Duodenal mucosa (tissue), 2 donors: ENCODE data around the gene TMEM253.
A peak's percentile ranks its signal among the peaks of the same experiment; 100 is the strongest.

Experiments used
- H3K27ac ChIP-seq: one replicate; pipeline ENCODE4 v1.7.0; 2013; ENCODE audit warnings: low read depth, low read length
- H3K27me3 ChIP-seq, 2 donors: one replicate each; pipeline ENCODE4 v1.7.0; 2013; ENCODE audit warnings: low read length in 2 of 2, control low read depth in 1 of 2; ENCODE audit not compliant: insufficient read depth in 2 of 2, control insufficient read depth in 1 of 2
- H3K36me3 ChIP-seq, 2 donors: one replicate each; pipeline ENCODE4 v1.7.0; 2013; ENCODE audit warnings: low read length in 2 of 2, control low read depth in 1 of 2; ENCODE audit not compliant: insufficient read depth in 2 of 2, control insufficient read depth in 1 of 2
- H3K4me1 ChIP-seq, 2 donors: one replicate each; pipeline ENCODE4 v1.7.0; 2013; ENCODE audit warnings: low read length in 2 of 2, control low read depth in 1 of 2; ENCODE audit not compliant: insufficient read depth in 2 of 2, control insufficient read depth in 1 of 2
- H3K4me3 ChIP-seq, 2 donors: one replicate each; pipeline ENCODE4 v1.7.0; 2013; ENCODE audit warnings: low read length in 2 of 2, low read depth in 1 of 2
- H3K9ac ChIP-seq, 2 donors: one replicate each; pipeline ENCODE4 v1.7.0; 2013; ENCODE audit warnings: low read length in 2 of 2, low read depth in 1 of 2
- H3K9me3 ChIP-seq, 2 donors: one replicate each; pipeline ENCODE4 v1.7.0; 2013; ENCODE audit warnings: low read length in 2 of 2, control low read depth in 1 of 2; ENCODE audit not compliant: control insufficient read depth in 1 of 2

The TMEM253 gene

GRCh38 chr14:21103710-21104447, 3.0 kb downstream of the TMEM253 start:
- peak overlapping the region; percentile 98 for H3K27ac ChIP-seq
- H3K36me3 ChIP-seq = no peaks in the 10 kb centered on the region
- peak overlapping the region; percentile 66 to 82 for H3K4me3 ChIP-seq
- peaks cover 49 to 64% of the 10 kb centered on the region in 2 donors for H3K4me1 ChIP-seq
- no peaks in the 10 kb centered on the region for H3K9me3 ChIP-seq
- H3K9ac ChIP-seq = peak overlapping the region; percentile 88 to 97
- no peaks in the 10 kb centered on the region for H3K27me3 ChIP-seq

GRCh38 chr14:21104448-21105060, 3.7 kb downstream of the TMEM253 start:
- no peaks in the 10 kb centered on the region for H3K36me3 ChIP-seq
- H3K9me3 ChIP-seq = no peaks in the 10 kb centered on the region
- peak overlapping the region; percentile 66 to 82 for H3K4me3 ChIP-seq
- H3K27me3 ChIP-seq = no peaks in the 10 kb centered on the region
- H3K9ac ChIP-seq = peak overlapping the region; percentile 88 to 97
- H3K4me1 ChIP-seq = peaks cover 43 to 57% of the 10 kb centered on the region in 2 donors
- peak overlapping the region; percentile 98 for H3K27ac ChIP-seq

- H3K4me1 ChIP-seq = peaks cover 43 to 53% of the 10 kb centered on the region in 2 donors
- H3K27me3 ChIP-seq = no peaks in the 10 kb centered on the region
- no peaks in the 10 kb centered on the region for H3K36me3 ChIP-seq
- H3K9ac ChIP-seq = peak overlapping the region; percentile 88 to 97
- peak overlapping the region; percentile 66 to 82 for H3K4me3 ChIP-seq
- peak overlapping the region; percentile 98 for H3K27ac ChIP-seq
- H3K9me3 ChIP-seq = no peaks in the 10 kb centered on the region
These were observed 4.2 kb downstream of the TMEM253 start for GRCh38 chr14:21105095-21105494.

- Histone ChIP-seq H3K4me3 (no peak overlapping the region), H3K9ac (no peak overlapping the region), H3K27ac (no peak overlapping the region)
These were observed 5.3 kb downstream of the TMEM253 start for GRCh38 chr14:21106176-21106497.

GRCh38 chr14:21106498-21107282, 5.8 kb downstream of the TMEM253 start:
- no peaks in the 10 kb centered on the region for H3K36me3 ChIP-seq
- H3K27me3 ChIP-seq = no peaks in the 10 kb centered on the region
- H3K4me1 ChIP-seq = peaks cover 42 to 45% of the 10 kb centered on the region in 2 donors
- H3K27ac ChIP-seq = no peak overlapping the region
- H3K9ac ChIP-seq = peak overlapping the region; percentile 5 to 7
- peak overlapping the region in 1 of 2 donors; percentile 2 for H3K4me3 ChIP-seq
- no peaks in the 10 kb centered on the region for H3K9me3 ChIP-seq

More at GRCh38 chr14:21106176-21106497, 5.3 kb downstream of the TMEM253 start:
- H3K4me1 ChIP-seq = peaks cover 43 to 45% of the 10 kb centered on the region in 2 donors
- no peaks in the 10 kb centered on the region for H3K36me3 ChIP-seq
- H3K9me3 ChIP-seq = no peaks in the 10 kb centered on the region
- H3K27me3 ChIP-seq = no peaks in the 10 kb centered on the region

- H3K4me1 ChIP-seq = peaks cover 35 to 40% of the 10 kb centered on the region in 2 donors
- H3K9ac ChIP-seq = no peak overlapping the region
- H3K36me3 ChIP-seq = no peaks in the 10 kb centered on the region
- no peak overlapping the region for H3K27ac ChIP-seq
- H3K9me3 ChIP-seq = no peaks in the 10 kb centered on the region
- H3K4me3 ChIP-seq = no peak overlapping the region
- no peaks in the 10 kb centered on the region for H3K27me3 ChIP-seq
These were observed 6.5 kb downstream of the TMEM253 start for GRCh38 chr14:21107283-21107800.

- Histone ChIP-seq H3K27me3 (no peaks in the 10 kb centered on the region), H3K9me3 (no peaks in the 10 kb centered on the region), H3K4me3 (no peak overlapping the region), H3K4me1 (peaks cover 24 to 31% of the 10 kb centered on the region in 2 donors), H3K36me3 (no peaks in the 10 kb centered on the region), H3K9ac (no peak overlapping the region), H3K27ac (no peak overlapping the region)
These were observed 7.9 kb downstream of the TMEM253 start for GRCh38 chr14:21108791-21109190.

- Histone ChIP-seq H3K9me3 (no peaks in the 10 kb centered on the region), H3K9ac (no peak overlapping the region), H3K4me3 (no peak overlapping the region), H3K4me1 (peaks cover 22 to 28% of the 10 kb centered on the region in 2 donors), H3K27ac (no peak overlapping the region), H3K27me3 (no peaks in the 10 kb centered on the region), H3K36me3 (no peaks in the 10 kb centered on the region)
These were observed 8.7 kb downstream of the TMEM253 start for GRCh38 chr14:21109377-21110138.

GRCh38 chr14:21112255-21112654, 11.4 kb downstream of the TMEM253 start:
- Histone ChIP-seq H3K4me3 (no peak overlapping the region), H3K9ac (no peak overlapping the region), H3K27ac (no peak overlapping the region), H3K4me1 (peaks cover under 1 to 3% of the 10 kb centered on the region in 2 donors), H3K27me3 (no peaks in the 10 kb centered on the region), H3K9me3 (no peaks in the 10 kb centered on the region), H3K36me3 (no peaks in the 10 kb centered on the region)
